ENCODE measurements around the gene KIF9. TPM values are rescaled to one million over a fixed set of nuclear protein-coding genes. Genes with fewer than 3 reads are reported as not detected.
"Not testable (repeated sequence)": the region's sequence is repeated elsewhere in the genome, so short reads cannot be mapped to it uniquely, and the experiment has no call there.

Gene KIF9
- total RNA-seq, 1 donor from 2014 or later = 0.98 TPM

DNA sequence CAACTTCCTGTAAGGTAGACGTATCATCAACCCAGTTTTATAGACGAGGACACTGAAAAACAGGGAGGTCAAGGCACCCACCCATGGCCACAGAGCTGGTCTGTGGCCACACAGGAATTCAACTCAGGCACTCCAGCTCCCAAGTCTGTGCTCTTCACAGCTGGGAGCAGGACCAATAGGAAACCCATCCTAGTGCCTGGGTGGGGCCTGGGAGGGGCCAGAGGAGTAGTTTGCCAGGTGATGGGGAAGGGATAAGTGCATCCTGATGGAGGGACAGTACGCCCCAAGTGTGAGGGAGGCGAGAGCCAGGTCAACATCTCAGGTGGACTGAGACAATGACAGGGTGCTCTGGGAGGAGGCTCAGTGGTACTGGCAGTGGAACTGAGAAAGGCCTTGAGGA, 22.0 kb downstream of the KIF9 start:
- no peak for DNase-seq (ENCODE audit: extremely low spot score in 2 of 2)
- H3K4me3 ChIP-seq = no peak overlapping the region

DNA sequence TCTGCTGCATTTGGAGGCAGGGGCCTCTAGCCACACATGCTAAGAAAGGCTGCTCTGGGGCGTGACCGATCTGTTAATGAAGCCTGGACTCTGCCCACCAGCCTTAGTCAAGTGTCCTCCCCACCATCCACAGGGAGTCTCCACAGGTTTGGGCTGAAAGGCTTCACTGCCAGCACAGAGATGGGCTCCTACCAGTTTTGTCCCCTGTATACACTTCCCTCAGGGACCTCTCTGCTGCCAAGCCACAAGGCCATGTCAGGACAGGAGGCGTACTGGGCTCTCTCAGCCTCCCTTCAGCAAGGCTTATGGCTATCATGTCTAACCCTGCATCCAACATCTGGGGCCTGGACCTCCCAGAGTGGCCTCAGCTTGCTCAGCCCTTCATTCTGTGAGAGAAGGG, 23.5 kb downstream of the KIF9 start:
- DNase-seq (ENCODE audit: extremely low spot score in 2 of 2) = no peak
- TF ChIP-seq POLR2A (IDR thresholded peaks at IDR 0.05) (no peak), POLR2AphosphoS5 (IDR thresholded peaks at IDR 0.05; ENCODE audit: insufficient read depth in 1 of 2, low read depth in 1 of 2) (no peak)
- TF ChIP-seq, protein P1, sequence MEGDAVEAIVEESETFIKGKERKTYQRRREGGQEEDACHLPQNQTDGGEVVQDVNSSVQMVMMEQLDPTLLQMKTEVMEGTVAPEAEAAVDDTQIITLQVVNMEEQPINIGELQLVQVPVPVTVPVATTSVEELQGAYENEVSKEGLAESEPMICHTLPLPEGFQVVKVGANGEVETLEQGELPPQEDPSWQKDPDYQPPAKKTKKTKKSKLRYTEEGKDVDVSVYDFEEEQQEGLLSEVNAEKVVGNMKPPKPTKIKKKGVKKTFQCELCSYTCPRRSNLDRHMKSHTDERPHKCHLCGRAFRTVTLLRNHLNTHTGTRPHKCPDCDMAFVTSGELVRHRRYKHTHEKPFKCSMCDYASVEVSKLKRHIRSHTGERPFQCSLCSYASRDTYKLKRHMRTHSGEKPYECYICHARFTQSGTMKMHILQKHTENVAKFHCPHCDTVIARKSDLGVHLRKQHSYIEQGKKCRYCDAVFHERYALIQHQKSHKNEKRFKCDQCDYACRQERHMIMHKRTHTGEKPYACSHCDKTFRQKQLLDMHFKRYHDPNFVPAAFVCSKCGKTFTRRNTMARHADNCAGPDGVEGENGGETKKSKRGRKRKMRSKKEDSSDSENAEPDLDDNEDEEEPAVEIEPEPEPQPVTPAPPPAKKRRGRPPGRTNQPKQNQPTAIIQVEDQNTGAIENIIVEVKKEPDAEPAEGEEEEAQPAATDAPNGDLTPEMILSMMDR (IDR thresholded peaks at IDR 0.05) = no peak
- no peak overlapping the region for H3K4me3 ChIP-seq
- no peaks in the 10 kb centered on the region for H3K9me3 ChIP-seq
- no peaks in the 10 kb centered on the region for H3K4me1 ChIP-seq
- H3K36me3 ChIP-seq = no peaks in the 10 kb centered on the region
- intact Hi-C loops (cut with DNase I) = no loop called here
- H3K27me3 ChIP-seq = no peaks in the 10 kb centered on the region
- H3K27ac ChIP-seq = no peak overlapping the region

More for the DNA sequence above, 22.0 kb downstream of the KIF9 start:
- Histone ChIP-seq H3K4me1 (no peaks in the 10 kb centered on the region), H3K36me3 (no peaks in the 10 kb centered on the region), H3K27ac (no peak overlapping the region), H3K9me3 (no peaks in the 10 kb centered on the region), H3K27me3 (no peaks in the 10 kb centered on the region)
- TF ChIP-seq POLR2A (IDR thresholded peaks at IDR 0.05) = no peak
- TF ChIP-seq, protein P1 (IDR thresholded peaks at IDR 0.05) = no peak
- TF ChIP-seq POLR2AphosphoS5 (IDR thresholded peaks at IDR 0.05; ENCODE audit: insufficient read depth in 1 of 2, low read depth in 1 of 2) = no peak
- intact Hi-C loops (cut with DNase I) = no loop called here

DNA sequence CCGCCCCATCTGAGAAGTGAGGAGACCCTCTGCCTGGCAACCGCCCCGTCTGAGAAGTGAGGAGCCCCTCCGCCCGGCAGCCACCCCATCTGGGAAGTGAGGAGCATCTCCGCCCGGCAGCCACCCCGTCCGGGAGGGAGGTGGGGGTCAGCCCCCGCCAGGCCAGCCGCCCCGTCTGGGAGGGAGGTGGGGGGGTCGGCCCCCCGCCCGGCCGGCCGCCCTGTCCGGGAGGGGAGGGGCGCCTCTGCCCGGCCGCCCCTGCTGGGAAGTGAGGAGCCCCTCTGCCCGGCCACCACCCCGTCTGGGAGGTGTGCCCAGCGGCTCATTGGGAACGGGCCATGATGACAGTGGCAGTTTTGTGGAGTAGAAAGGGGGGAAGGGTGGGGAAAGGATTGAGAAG, 26.3 kb downstream of the KIF9 start:
- H3K9me3 ChIP-seq; H3K4me3 ChIP-seq; H3K27me3 ChIP-seq; H3K4me1 ChIP-seq; intact Hi-C loops (cut with DNase I); H3K27ac ChIP-seq; H3K36me3 ChIP-seq; DNase-seq (ENCODE audit: extremely low spot score in 2 of 2): not testable (repeated sequence)

DNA sequence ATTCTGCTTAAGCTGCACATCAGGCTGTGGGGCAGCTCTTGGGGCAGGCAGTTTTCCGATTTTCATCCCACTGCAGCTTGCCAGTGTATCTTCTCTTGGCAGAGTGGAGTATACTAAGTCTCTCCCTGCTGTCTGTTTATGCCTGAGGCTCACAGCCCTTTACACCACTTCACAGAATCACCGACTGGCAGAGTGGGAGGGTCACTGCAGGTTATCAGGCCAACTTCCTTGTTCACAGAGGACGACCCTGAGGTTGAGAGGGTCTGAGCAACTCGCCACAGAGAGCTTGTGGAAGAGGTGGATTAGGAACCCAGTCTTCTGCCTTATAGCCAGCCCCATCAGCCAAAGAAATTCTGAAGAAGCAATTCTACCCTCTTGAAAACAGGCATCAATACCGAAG, 30.9 kb downstream of the KIF9 start:
- no peaks in the 10 kb centered on the region for H3K36me3 ChIP-seq
- H3K4me1 ChIP-seq = no peaks in the 10 kb centered on the region
- no peak for DNase-seq (ENCODE audit: extremely low spot score in 2 of 2)
- TF ChIP-seq POLR2AphosphoS5 (IDR thresholded peaks at IDR 0.05; ENCODE audit: insufficient read depth in 1 of 2, low read depth in 1 of 2) = no peak
- TF ChIP-seq, protein P1 (IDR thresholded peaks at IDR 0.05) = no peak
- H3K9me3 ChIP-seq = no peaks in the 10 kb centered on the region
- H3K27me3 ChIP-seq = no peaks in the 10 kb centered on the region
- no peak overlapping the region for H3K27ac ChIP-seq
- no peak overlapping the region for H3K4me3 ChIP-seq
- intact Hi-C loops (cut with DNase I) = no loop called here

DNA sequence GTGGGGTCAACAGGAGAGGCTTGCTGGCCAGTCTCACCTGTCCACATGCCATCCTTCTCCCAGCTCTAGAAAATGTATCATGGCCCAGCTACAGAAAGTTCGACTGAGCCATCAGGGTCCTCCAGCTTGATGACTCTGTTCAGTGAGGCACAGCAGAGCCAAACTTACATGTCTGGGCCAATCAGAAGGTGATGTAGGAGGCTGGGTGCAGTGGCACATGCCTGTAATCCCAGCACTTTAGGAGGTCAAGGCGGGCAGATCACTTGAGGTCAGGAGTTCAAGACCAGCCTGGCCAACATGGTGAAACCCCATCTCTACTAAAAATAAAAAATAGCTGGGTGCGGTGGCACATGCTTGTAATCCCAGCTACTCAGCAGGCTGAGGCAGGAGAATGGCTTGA, 31.5 kb downstream of the KIF9 start:
- H3K27ac ChIP-seq; H3K4me1 ChIP-seq; H3K9me3 ChIP-seq; DNase-seq (ENCODE audit: extremely low spot score in 2 of 2); H3K4me3 ChIP-seq; H3K27me3 ChIP-seq; H3K36me3 ChIP-seq; intact Hi-C loops (cut with DNase I): not testable (repeated sequence)

DNA sequence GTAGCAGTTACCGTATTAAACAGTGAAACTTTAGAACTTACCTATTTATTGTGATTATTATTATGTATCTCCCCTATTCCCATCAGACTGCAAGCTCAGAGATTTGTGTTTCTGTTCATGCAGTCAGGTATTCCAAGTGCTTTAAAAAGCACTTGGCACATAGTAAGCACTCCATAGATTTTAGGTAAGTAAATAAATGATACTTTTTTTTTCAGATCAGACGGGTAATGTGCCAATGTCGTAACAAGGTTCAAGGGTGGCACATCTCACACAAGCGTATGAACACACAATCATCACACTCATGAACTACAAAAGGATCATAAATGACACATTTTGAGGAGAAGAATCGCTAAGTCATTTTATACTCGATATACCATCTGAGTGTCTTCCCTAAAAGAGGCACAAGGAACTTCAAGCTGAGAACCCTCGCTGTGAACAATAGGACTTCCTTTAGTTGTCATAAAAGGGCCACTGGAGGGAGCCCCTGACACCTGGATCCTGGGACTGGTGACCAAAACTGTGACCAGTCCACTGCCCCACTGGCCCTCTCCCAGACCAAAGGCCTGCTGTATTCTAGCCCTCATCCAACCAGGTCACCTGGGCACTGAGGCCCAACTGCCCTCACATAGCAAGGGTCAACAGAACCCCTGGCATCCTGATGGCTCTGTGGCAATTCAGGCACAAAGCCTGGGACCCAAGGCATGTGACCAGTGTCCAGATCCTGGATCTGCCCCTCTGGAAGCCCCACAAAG, 32.1 kb downstream of the KIF9 start:
- Histone ChIP-seq H3K27ac (no peak overlapping the region), H3K4me1 (no peaks in the 10 kb centered on the region), H3K27me3 (no peaks in the 10 kb centered on the region), H3K4me3 (no peak overlapping the region), H3K9me3 (no peaks in the 10 kb centered on the region), H3K36me3 (no peaks in the 10 kb centered on the region)
- TF ChIP-seq POLR2A (IDR thresholded peaks at IDR 0.05) = no peak
- TF ChIP-seq POLR2AphosphoS5 (IDR thresholded peaks at IDR 0.05; ENCODE audit: insufficient read depth in 1 of 2, low read depth in 1 of 2) = no peak
- TF ChIP-seq, protein P1 (IDR thresholded peaks at IDR 0.05) = no peak
- no peak for DNase-seq (ENCODE audit: extremely low spot score in 2 of 2)
- intact Hi-C loops (cut with DNase I) = no loop called here

Data from vagina (tissue), 2 donors.